Measurements from ENCODE around the gene LRFN2.

The LRFN2 gene

GRCh38 chr6:40400738-40401137, 186.4 kb downstream of the LRFN2 start:
- DNase-seq (ENCODE audit: low read depth in 2 of 2) = no peak

GRCh38 chr6:40399888-40400457, 187.2 kb downstream of the LRFN2 start:
- DNase-seq (ENCODE audit: low read depth in 2 of 2) = no peak

GRCh38 chr6:40398810-40399477, 188.2 kb downstream of the LRFN2 start:
- DNase-seq (ENCODE audit: low read depth in 2 of 2) = no peak

- no peak for DNase-seq (ENCODE audit: low read depth in 2 of 2)
Measured at GRCh38 chr6:40398034-40398691, 189.0 kb downstream of the LRFN2 start.

- no peak for DNase-seq (ENCODE audit: low read depth in 2 of 2)
Measured at GRCh38 chr6:40397287-40398033, 189.7 kb downstream of the LRFN2 start.

- no peak for DNase-seq (ENCODE audit: low read depth in 2 of 2)
Measured at GRCh38 chr6:40395698-40396076, 191.5 kb downstream of the LRFN2 start.

GRCh38 chr6:40395066-40395697, 192.0 kb downstream of the LRFN2 start:
- DNase-seq (ENCODE audit: low read depth in 2 of 2) = no peak

- no peak for DNase-seq (ENCODE audit: low read depth in 2 of 2)
Measured at GRCh38 chr6:40394381-40394780, 192.8 kb downstream of the LRFN2 start.

- DNase-seq (ENCODE audit: low read depth in 2 of 2) = no peak
Measured at GRCh38 chr6:40393641-40394040, 193.5 kb downstream of the LRFN2 start.

GRCh38 chr6:40392589-40392988, 194.6 kb downstream of the LRFN2 start:
- no peak for DNase-seq (ENCODE audit: low read depth in 2 of 2)

- DNase-seq (ENCODE audit: low read depth in 2 of 2) = no peak
Measured at GRCh38 chr6:40391851-40392517, 195.2 kb downstream of the LRFN2 start.

- no peak for DNase-seq (ENCODE audit: low read depth in 2 of 2)
Measured at GRCh38 chr6:40391086-40391485, 196.1 kb downstream of the LRFN2 start.

- DNase-seq (ENCODE audit: low read depth in 2 of 2) = no peak
Measured at GRCh38 chr6:40390144-40390800, 196.9 kb downstream of the LRFN2 start.

- no peak for DNase-seq (ENCODE audit: low read depth in 2 of 2)
Measured at GRCh38 chr6:40389254-40389653, 197.9 kb downstream of the LRFN2 start.

- DNase-seq (ENCODE audit: low read depth in 2 of 2) = no peak
Measured at GRCh38 chr6:40387871-40388264, 199.3 kb downstream of the LRFN2 start.

GRCh38 chr6:40387127-40387870, 199.9 kb downstream of the LRFN2 start:
- DNase-seq (ENCODE audit: low read depth in 2 of 2) = no peak

GRCh38 chr6:40386200-40386599, 201.0 kb downstream of the LRFN2 start:
- no peak for DNase-seq (ENCODE audit: low read depth in 2 of 2)

GRCh38 chr6:40383348-40384115, 203.6 kb downstream of the LRFN2 start:
- DNase-seq (ENCODE audit: low read depth in 2 of 2) = no peak

- DNase-seq (ENCODE audit: low read depth in 2 of 2) = no peak
Measured at GRCh38 chr6:40380271-40380670, 206.9 kb downstream of the LRFN2 start.

- no peak for DNase-seq (ENCODE audit: low read depth in 2 of 2)
Measured at GRCh38 chr6:40379811-40380210, 207.4 kb downstream of the LRFN2 start.

Data from stimulated activated CD8-positive, alpha-beta memory T cell treated with anti-CD3 and anti-CD28 coated beads, Interleukin-2, amount 100 ng/mL, for 1 hour (primary cell).